C4-2B (cell line): ENCODE data around the gene GARNL3.

Experiments
- ZFX ChIP-seq: fragments of 450-650 bp; IDR thresholded peaks from 2 replicates; pipeline ENCODE4 v1.6.1; 2017
- TF ChIP-seq, protein P1 (sequence below): fragments of 450-650 bp; conservative IDR thresholded peaks from 2 replicates; pipeline ENCODE4 v1.5.1; 2017; ENCODE audit warnings: mild to moderate bottlenecking

DNA sequence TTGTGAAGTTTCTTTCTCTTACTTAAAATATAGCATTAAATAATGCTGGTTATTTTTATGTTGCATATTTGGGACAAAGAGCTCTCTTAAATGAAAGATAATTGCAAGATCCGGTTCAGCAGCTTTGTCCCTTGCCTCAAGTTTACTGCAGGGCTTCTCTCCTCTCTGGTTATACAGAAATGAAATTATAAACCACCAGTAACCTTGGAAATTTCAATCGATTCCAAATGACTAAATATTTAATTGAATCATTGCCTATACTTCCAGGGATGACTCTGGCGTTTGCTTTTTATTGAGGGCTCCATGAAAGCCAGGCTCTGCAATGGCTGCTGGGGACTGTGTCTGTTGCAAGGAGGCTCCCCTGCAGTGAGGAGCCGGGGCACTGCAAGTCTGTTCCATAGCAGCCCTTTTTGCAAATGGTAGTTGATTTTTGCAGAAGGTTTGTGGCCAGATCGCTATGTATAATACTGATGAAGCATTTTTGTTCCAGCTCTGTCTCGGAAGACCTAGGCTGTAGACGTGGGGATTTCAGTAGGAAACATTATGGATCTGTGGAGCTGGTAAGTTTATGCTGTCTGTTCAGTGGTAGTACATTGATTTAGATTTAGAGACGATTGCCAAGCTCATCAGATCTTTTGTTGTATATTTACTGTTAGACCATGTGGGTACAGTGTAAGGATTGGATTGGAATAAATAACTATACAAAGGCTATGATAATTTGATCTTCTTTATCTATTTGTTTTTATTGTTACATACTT is at the start of gene GARNL3:
- TF ChIP-seq, protein P1, sequence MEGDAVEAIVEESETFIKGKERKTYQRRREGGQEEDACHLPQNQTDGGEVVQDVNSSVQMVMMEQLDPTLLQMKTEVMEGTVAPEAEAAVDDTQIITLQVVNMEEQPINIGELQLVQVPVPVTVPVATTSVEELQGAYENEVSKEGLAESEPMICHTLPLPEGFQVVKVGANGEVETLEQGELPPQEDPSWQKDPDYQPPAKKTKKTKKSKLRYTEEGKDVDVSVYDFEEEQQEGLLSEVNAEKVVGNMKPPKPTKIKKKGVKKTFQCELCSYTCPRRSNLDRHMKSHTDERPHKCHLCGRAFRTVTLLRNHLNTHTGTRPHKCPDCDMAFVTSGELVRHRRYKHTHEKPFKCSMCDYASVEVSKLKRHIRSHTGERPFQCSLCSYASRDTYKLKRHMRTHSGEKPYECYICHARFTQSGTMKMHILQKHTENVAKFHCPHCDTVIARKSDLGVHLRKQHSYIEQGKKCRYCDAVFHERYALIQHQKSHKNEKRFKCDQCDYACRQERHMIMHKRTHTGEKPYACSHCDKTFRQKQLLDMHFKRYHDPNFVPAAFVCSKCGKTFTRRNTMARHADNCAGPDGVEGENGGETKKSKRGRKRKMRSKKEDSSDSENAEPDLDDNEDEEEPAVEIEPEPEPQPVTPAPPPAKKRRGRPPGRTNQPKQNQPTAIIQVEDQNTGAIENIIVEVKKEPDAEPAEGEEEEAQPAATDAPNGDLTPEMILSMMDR: no peak
- no peak for TF ChIP-seq ZFX
